Activated gamma-delta T cell treated with anti-CD3 and anti-CD28 coated beads, Interleukin-2, amount 50 U/mL, for 16 hours (primary cell): Measurements from ENCODE around the gene RAG1.

Experiments
- DNase-seq: peaks from one replicate; pipeline ENCODE4 v3.0.0-alpha.2; 2020; ENCODE audit warnings: low read depth

RAG1 gene

DNA sequence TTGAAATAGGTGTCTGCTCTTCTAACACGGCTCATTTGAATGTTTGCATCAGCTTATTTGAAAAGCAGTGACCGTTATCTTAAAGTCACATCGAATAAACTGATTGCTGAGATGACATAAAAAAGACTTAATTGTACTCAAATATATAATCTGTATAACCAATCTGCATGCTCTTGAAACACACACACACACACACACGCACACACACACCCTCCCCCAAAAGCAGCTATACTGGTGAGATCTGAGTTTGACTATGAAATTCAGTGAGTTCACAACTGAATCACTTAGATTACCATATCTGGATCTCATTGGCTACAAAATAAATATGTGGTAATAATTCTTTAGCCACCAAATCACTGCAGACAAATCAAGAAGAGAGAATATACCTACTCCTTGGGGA lies 22.7 kb downstream of the RAG1 start:
- DNase-seq = no peak

DNA sequence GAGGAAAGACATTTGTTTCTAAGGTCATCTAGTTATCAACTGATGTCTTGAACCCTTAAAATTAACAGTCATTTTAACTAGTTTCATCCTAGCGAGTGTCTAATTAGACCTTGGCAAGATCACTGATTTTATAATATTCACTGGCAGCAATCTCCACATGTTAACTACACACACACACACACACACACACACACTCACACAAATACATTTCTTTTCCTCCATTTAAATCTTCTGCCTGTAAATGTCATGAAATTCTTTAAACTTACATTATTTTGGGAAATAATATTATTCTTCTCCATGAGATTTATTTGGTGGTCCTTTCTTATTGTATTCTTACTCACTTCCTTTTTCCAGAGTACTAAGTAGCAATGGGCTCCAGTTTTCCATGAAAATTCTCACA lies 23.6 kb downstream of the RAG1 start:
- DNase-seq = no peak

DNA sequence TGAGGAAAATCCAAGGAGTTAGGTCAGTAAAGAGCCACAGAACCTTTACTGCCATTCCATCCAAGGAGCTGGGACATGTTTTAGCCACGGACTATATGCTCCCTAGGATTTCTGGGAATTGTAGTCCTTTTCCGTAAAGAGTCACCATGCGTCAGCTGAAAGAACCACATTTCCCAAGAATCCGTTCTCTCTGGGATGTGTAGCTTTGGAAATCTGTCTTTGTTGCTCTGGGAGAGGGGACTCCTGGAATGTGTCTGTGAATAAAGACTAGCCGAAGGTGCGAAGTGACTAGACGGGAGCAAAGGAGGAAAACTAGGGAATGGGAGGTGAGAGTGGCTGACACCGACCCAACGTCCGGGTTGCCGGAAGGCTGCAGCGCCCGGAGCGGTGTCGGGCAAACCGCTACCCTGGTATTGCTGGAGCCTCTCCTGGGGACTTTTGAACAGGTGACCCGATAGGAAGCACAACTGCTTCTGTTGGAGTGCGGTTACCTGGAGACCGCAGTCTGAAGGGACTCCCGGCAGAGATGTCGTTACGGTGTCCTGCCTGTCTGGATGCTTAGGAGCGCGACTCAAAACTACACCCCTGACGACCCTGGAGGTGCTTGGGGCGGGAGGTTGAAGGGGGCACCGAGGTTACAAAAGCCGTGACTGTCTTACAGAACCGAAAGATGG lies 26.6 kb downstream of the RAG1 start, which contains the start of gene IFTAP:
Gene IFTAP (plus strand): TSS at position 187 of the 674 bp plus-strand sequence. CDS start 15,602 bp downstream, outside the sequence.
- no peak for DNase-seq

DNA sequence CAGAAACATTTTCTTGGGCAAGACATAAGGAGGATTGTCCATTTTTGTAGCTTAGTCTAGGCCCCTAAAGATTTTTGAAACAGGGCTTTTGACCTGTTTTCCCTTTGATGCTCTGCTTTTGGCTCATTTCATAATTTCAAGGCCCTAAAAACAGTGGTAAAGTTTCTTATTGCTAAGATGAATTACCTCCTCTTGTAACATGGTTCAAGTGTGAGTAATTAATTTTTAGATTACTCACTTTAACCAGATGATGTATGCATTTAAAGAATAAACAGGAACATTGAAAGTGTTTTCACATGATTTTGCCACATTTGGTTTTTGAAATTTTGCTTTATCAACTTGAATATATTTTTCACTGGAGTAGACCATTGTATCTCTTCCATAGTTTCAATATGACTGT lies 29.1 kb downstream of the RAG1 start:
- DNase-seq = no peak

DNA sequence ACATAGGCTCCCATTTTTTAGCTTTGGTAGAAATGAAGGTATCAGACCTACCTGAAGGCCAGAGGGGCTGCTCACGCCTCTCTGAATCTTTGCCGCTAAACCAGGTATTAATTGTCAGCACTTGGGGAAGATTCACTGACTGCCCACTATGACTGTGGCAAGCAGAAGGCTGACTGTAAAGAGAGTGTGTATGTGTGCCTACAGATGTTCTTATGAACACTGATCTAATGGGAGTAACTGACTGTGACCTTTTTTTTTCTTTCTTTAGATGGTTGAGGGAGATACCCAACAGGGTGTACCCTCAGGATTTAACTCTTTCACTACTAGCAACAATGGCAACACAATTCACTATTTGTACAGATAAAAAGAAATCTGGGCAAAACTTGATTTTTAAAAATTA lies 30.2 kb downstream of the RAG1 start, which contains the start of gene RAG2:
Gene RAG2 (minus strand): TSS at position 186 of the 400 bp plus-strand sequence. CDS start 4,068 bp downstream, outside the sequence.
- DNase-seq = no peak

DNA sequence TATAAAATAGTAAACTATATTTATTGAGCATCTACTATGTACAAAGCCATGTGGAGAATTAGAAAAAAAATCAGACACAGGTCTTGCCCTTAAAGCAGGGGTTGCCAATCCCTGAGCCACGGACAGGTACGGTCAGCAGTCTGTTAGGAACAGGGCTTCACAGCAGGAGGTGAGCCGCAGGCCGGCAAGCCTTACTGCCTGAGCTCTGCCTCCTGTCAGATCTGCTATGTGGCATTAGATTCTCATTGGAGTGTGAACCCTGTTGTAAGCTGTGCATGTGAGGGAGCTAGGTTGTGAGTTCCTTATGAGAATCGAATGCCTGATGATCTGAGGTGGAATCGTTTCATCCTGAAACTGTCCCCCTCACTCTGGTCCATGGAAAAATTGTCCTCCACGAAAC lies 32.4 kb downstream of the RAG1 start:
- no peak for DNase-seq

DNA sequence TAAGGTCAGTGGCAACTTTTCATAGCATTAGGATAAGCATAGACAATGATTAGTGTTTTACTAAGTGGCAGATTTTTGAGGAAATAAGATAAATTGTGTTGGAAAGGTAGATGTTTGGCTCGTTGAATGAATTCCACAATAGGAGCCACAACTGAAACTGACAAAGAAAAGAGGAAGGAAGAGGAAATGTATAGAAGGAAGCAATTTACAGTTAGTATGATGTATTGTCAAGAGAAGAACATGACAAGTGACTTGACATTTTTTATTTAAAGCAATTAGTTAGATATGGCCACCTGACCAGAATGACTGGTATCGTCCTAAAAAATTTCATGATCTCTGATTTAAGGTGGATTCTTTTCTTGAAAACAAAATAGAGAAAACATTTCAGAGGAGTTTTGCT lies 33.3 kb downstream of the RAG1 start:
- DNase-seq = no peak

DNA sequence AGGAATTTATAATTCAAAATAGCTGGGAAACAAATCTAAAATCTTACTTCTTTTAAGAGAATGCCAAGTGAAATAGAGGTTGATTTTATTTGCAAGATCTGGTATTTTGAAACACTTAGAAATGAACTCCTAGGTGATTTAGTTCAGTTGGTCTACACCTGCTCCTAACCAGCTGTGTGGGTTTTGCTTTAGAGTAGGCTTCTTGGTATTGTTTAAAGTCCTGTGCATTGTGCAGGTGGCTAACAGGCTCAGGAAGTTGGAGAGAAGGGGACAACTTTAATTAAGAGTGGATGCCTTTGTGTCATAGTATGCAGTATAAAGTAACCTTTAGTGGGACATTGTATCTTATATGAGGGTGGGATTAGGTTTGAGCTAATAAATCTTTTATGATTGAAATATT lies 34.3 kb downstream of the RAG1 start:
- DNase-seq = no peak

DNA sequence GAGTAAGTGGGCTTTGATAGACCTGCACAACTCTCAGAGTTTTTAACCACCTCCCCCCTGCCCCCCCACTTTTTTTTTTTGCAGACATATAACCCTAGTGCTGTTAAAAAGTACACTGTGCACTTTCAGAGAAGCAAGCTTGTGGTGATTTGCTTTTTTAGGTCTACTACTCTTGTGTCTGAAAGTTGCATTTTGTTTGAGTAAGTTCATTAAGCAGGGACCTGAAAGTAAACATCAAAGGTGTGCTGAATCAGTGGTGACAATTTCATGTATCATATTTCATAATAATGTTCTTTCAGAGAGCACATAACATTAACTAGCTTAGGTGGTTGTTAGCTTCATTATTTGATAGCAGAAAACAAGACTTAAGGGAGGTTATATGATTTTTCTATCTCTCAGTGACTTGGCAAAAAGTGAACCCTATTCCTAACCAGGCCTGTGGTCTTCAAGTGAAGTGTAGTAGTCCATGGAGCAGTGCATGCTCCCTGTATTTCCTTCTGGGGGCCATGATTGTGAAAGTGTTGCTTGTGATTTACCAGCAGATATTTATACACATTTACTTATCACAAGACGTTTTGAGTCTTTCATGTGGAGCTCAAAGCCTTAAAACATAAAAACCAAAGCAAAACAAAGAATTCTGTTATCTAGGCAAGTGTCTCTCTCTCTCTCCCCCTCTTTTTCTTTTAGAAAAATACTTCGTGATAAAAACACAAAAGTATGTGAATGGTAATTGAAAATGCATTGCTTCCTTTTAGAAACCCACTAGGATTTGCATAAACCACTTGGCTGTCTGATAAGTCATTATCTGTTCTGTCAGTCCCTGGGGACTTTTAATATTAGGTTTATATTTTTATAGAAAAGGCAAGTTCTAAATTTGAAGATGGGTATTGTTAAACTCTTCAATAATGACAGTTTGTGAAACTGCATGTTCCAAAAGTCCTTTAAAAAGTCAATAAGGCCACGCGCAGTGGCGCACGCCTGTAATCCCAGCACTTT lies 37.7 kb downstream of the RAG1 start:
- no peak for DNase-seq

DNA sequence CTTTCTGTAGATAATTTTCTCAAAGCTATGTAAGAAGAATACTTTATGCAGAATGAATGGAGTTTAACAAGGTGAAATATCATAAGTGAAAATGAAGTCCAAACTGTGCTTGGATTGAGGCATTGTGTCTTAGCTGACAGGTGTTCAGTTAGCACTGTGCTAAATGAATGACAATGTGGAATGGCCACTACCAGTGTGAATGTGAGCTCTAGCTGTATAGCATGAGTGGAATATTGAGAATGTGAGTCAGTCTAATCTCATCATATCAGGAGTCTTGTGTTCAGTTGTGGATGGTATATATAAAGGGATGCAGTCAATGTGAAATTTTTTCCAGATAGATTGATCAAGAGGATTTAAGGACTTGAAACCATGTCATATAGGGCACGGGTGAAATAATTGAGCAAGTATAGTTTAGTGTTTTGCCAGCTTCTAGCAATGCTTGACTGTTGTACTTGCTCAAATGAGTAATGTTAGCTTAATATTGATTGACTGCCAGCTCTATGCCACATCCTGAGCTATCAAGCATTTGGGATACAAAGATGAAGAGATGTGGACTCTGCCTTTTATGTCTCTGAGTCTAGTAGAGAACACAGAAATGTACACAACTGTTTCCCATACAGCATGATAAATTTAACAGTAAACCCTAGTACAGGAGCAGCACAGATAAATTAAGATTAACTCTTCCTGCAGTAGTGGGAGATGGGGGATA lies 40.8 kb downstream of the RAG1 start:
- no peak for DNase-seq

DNA sequence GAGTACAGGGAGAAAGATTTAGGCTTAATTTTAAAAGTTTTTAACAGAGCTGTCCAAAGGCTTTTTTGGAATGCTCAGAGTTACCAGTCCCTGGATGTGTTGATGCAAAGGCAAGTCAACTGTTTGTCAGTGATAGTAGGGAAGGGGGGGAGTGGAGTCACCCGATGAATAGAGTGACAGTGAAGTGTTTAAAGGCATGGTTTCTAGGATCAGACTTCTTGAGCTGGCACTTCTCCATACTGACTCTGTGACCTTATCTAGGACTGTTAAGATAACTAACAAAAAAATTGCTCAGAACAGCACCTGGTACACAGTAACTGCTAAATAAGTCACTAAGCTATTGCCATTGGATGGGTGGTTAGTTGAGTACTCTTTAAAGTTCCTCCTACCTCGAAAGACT lies 41.6 kb downstream of the RAG1 start:
- DNase-seq = no peak

DNA sequence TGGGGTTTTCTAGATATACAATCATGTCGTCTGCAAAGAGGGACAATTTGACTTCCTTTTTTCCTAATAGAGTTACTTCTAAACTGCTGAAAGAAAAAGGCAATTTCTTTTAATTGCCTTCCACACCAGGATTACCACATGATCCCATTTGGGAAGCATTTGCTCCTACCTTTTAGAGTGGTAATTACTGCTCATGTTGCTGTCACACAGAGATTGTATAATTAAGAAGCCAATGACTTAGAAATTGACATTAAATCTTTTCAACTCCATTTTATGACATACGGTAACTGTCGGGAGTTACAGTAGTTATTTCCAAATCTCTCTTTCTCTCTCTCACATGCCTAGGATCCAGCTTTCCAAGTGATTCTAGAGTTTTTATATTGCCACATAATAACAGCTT lies 48.0 kb downstream of the RAG1 start:
- no peak for DNase-seq

DNA sequence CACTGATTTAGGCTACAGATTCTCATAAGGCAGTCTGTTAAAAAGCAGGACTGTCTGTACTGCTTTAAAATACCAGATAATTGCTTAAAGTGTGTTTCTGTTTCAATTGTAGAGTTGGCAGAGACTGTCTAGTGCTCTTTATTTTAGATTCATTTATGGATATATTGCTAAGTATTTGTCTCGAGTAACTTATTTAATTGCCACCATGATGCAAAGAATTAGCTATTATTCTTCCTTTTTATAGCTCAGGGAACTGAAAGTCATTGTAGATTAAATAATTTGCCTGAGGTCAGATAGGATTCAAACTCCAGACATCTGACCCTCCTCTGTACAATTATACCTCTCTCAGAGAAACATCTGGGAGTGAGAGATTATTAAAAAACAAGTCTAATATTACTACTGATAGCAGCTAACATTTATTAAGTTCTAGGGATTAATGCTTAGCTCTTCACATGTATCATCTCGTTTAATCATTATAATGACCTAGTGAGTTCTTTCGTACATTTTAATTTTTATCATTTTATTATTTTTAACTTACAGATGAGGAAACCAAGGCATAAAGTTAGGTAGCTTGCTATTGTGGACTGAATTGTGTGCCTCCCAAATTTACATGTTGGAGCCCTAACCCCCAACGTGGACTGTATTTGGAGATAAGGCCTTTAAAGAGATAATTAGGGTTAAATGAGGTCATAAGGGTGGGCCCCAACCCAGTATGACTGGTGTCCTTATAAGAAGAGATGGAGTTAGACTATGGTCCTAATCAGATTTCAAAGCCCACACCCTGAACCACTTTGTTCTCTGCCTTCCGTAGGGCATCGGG lies 49.9 kb downstream of the RAG1 start:
- DNase-seq = no peak

DNA sequence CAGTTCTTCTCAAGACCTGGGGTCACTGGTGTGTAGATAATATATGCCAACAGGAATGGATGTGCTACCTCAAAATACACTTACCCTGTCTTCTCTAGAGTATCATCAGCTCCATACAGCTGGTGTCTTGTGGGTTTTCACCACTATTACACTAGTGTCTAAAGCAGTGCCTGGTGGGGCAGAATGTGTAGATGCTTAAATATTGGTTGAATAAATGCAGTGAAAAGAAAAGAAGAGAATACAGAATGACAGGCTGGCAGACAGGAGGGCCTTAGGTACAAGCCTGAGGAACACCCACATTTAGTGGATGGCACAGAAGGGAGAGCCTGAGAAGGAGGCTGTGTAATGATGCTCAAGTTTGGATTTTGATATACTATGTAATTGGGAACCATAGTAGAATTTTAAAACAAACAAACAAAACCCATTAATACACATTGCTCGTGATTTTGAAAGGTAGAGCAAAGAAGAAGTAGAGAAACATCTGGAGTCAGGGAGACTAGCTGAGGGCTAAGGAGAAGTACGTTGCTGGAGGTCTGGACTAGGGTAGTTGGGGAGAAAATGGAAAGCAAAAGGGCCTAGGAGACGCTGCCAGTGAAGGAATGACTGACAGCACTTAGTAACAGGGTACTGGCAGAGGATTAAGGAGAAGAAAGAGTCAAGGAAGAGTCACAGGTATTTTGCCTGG lies 50.7 kb downstream of the RAG1 start:
- DNase-seq = no peak

DNA sequence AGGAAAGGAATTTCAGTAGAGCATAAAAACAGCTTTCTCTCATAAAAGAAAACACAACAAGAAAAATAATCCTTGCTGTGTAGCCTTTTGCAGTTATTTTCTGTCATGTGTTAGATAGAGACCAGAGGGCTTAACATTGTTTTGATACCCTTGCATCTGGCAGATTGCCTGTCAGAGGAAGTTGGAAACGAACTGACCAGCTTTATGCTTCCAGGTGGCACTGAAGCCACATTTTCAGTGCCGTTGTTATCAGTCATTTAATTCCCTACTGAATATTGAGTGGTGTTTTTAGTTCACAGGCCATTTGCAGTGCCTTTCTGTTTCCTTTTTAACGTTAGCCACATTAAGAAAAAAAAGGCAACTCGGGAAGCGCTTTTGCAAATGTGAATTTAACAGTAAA lies 51.7 kb downstream of the RAG1 start:
- DNase-seq = no peak

DNA sequence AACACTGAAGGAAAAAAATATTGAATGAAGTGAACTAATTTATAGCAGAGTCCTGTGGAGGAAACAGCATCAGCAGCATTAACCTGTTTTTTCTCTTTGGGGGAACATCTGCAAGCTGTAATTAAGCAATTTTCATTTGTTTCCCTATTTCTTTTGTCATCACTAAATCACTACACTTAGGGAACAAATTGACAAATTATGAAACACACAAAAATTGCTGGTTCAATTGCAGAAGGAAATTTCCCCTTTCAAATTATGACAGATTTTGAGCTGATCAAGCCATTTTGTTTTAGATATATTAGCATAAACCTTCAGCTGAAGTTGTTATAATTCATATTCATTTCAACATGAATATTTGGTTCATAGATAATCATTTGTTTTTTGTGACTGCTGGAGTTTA lies 52.4 kb downstream of the RAG1 start:
- DNase-seq = no peak

DNA sequence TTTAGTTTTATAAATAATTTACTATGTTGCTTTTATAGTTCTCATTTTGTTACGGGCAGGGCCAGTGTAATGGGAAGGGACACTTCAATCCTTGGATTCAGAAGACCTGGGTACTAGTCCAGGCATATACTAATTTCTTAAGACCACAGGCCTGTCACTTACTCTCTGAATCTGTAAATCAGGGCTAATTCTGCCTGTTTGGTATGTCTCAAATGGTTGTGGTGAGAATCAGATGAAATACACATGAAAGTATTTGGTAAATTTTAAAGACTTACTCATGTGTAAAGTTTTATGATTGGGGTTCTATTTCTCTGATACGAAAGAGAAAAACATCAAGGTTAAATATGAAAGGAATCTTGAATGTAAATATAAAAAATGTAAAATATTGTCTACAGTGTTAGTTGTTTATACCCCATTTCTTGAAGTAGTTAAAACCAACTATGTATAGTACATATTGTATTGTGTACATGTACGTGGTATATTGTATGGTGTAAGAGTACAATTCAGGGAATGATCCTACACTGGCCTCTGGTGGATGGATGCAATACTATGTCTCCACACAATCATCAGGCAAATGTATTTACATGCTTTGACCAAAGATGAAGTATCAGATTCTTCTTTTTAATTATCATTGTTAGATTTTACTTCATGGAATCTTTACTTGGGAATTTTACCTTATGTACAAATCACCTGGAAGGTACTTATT lies 54.8 kb downstream of the RAG1 start:
- DNase-seq = no peak

DNA sequence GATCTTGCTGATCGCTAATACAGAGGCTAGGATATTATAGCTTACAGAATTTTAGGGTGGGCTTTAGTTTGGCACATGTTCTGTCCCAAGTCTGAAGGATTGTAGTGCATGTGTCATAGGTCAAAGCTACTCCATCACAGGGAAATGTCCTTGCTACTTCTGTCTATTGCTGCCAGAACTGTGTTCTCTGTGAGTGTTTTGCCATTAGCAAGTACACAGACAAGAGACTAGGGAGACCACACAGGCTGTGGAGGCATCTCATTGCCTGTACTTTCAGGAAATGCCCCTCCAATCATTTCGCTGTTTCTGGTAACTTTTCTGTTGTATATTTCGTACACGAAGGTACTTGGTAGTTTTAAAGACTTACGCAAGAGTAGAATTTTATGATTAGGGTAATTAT lies 55.7 kb downstream of the RAG1 start:
- no peak for DNase-seq

DNA sequence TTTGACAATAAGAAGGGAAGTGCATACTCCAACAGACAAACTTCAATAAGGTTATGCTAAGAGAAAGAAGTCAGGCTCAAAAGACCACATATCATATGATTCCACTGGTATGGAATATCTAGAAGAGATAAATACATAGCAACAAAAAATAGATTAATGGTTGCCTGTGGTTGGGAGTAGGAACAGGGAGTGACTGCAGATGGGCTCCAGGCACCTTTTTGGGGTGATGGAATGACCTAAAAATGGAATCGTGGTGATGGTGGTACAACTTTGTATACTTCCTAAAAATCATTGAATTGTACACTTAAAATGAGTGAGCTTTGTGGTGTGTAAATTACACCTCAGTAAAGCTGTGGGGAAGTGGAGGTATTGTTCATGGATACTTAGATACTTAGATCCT lies 59.2 kb downstream of the RAG1 start:
- no peak for DNase-seq

DNA sequence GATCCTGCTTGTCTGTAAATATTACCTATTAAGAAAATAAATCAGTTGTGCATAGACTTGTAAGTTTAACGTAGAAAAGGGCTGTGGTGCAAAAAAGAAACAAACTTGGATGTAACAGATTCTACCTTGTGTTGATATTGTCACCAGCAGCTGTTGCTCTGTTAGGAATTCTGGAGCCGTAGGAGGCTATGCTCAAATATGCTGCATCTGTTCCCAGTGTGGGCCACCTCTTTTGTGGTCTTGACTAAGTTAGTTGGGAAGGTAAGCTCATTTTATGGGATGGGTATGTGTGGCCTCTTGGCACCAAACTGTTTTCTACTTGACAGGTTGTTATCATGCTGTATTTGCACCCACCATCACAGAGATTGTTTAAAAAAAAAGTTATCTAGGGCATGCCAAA lies 59.7 kb downstream of the RAG1 start:
- DNase-seq = no peak
